SK-N-MC (cell line): Measurements from ENCODE around the gene MMP20.

Source experiments
- EZH2 ChIP-seq: fragments of 200-600 bp; sonication (generic); IDR thresholded peaks from one replicate; pipeline ENCODE4 v1.6.1; 2017; ENCODE audit warnings: antibody characterized with exemption
- FOXP2 ChIP-seq: optimal IDR thresholded peaks from 2 replicates; pipeline ENCODE3; 2011; ENCODE audit warnings: mild to moderate bottlenecking, moderate library complexity; ENCODE audit not compliant: insufficient read depth; ENCODE audit errors: extremely low read length, control extremely low read depth
- POLR2AphosphoS5 ChIP-seq: IDR thresholded peaks from 2 replicates; pipeline ENCODE4 v1.6.1; 2012; ENCODE audit warnings: mild to moderate bottlenecking, low read depth, low read length, borderline replicate concordance

- no peak for TF ChIP-seq POLR2AphosphoS5
- no peak for TF ChIP-seq EZH2
- no peak for TF ChIP-seq FOXP2
Observed at GRCh38 chr11:102610200-102610599, 14.9 kb downstream of the MMP20 start.
